NCI-H774 (cell line): Measurements from ENCODE around the gene HDAC9.

Experiments
- DNase-seq: peaks from one replicate; lab custom pipeline; 2025; lab: John Stamatoyannopoulos, UW

Gene HDAC9

DNA sequence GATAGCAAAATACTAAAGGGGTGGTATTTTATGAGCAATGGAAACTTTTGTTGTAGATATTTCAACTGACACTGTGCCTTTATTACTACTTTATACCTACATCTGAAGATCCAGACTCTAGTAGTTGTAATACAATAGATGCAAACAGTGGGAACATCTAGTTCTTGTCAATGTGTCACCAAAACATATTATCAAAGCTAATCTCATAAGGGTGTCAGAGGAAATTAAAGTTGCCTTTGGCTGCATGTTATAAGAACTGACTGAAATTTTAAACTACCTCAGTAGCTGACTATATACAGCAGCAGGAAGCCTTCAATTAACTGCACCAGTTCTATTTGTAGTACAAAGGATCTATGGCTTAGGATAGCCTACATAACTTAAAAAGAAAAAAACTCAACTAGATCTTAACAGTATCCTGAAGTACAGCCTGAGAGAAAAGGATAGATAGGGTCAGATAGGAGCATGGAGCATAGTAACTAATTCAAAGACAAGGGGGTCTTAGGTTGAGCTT lies 30.9 kb downstream of the HDAC9 start:
- no peak for DNase-seq

DNA sequence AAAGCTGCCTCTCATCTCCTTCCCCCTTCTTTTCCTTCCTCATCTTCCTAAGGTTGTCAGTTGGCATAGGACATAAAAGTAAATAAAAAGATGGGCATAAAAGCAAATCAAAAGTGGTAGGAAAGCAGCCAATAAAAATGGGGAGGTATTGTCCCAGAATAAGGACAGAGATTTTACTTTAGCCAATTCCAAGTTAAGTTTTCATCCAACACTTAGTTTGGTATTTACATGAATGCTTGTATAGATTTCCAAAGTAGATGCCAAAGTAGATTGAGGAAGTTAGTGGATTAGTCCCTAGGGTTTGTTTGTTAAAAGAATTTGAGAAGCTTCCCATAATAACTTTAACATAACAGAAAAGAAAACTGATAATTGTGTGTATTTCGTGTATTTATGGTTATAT lies 33.7 kb downstream of the HDAC9 start:
- no peak for DNase-seq

DNA sequence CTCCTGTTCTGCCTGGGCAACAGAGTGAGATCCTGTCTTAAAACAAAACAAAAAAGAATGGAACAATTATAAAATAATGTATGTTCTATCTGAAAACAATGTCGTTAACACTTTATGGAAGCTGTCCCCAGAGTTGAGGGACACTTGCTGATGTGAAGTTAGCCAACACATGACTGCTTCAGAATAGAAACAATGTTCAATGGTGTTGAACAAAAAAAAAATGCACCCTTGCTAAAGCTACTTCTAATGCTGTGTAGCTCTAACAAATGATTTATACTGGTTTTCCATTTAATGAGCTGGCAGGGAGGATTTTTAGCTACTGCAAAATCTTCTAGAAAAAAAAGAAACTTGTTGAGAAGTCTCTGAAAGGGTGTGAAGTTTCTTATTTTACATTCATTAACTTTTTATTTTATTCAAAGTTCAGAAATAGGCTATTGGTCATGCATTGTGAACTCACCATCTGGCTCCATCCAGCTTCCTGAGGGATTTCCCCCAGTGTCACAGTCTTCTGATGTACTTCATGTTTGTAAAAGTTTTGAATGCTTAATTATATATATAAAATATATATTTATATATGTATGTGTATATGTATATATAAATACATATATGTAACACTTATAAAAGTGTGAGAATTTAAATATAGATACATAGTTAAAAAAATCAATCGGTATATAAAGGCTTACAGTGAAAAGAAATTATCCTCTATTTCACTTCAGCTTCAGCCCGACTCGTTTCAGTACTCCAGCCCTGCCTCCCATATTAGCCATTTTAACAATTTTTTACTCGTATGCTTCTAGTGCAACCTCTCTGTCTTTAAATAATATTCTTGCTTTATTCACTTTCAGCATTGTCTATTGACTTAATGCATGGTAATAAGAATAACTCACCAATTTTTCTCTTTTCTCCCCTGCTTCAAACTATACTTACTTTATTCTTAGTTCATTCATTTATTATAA lies 35.0 kb downstream of the HDAC9 start:
- no peak for DNase-seq

DNA sequence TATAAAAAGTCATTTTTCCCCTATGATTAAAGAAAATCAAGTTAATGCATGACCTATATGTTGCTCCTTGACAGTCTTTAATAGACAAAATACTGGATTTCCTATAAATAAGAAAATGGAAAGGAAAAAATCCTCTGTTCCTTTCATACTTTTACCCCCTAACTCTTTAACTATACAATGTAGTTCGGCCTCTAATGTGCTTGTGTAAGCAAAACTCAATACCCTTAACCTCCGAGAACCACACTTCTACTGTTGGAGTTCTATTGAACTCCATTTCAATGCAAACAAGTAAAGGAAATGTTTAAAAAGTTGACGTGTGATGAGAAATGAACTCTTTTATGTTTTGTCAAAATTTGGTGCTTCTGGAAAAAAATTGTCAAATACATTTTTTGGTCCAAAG lies 36.0 kb downstream of the HDAC9 start:
- no peak for DNase-seq

DNA sequence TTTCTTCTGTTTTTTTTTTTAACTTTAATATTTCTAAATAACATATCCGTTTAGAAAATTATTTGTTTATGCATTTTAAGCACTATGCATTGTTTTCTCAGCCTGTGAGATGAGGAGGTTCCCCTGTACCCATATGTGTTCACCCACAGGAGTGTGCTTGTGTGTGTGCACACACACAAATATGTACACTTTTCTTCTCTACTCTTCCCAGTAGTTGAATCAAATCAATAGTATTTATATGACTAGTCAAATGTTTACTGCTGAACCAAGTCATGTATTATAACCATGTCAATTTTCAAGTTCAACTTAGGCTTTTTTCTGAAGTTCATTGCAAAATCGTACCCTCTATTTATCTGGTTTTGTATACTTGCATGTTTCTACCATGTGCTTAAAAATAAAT lies 37.3 kb downstream of the HDAC9 start:
- DNase-seq, result no peak

DNA sequence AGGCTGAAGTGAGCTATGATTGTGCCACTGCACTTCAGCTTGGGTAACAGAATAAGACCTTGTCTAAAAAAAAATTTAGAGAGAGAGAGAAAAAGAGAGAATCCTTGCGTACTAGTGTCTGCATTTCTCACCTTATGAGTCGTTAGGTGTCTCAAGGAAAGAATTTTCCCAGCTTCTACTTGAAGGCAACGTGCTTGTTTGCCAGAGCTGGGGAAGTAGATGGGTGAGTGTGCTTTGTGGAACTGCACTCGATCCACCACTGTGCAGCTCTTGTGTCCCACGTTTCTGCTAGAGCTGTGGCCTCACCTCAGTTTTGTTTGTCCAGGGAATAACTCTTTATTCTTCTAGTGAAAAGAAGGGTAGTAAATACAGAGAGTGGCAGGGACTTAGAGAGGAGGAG lies 38.9 kb downstream of the HDAC9 start:
- DNase-seq, result no peak

DNA sequence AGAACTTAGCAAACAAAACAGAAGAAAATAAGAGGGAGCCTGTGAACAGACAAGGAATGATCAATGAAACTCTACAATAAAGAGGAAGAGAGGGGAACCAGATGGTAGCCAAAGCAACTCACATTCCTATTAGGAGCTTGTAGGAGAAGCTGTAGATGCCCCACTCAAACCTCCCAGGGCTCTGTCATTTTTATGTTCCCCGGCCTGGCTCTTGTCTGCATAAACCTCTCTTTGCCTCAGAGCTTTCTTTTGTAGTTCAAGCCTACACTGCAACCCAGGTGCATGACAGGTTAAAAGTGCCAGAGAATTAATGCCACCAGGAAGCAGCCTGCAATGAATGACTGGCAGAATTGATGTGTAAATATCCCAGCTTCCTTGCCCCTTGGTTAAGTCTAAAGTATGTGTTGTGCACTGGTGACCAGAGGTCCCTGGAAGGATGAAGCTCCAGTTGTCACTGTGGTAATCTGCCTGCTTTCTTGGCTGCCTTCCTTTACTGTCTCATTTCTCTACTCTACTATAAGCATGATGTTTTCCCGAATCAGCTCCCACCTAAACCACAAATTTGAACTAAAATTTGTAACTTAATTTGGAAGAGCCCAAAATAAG lies 40.4 kb downstream of the HDAC9 start:
- no peak for DNase-seq

DNA sequence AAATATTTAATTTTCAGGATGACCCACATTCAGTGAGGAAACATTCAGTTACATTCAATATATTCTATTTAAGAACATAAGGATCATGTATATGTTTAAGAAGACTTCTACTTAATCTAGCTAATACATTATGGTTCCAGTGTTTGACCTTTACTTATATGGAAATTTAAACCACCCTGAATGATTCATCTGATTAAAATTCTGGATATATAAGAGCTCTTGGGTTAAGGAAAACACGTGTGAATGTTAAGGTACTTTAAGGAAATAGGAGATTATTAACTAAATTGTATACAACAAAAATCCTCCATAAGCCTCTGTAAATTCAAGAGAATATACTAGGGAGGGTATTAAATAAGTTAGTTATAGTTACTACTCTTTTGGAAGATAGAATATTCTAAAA lies 40.9 kb downstream of the HDAC9 start:
- DNase-seq, result no peak

DNA sequence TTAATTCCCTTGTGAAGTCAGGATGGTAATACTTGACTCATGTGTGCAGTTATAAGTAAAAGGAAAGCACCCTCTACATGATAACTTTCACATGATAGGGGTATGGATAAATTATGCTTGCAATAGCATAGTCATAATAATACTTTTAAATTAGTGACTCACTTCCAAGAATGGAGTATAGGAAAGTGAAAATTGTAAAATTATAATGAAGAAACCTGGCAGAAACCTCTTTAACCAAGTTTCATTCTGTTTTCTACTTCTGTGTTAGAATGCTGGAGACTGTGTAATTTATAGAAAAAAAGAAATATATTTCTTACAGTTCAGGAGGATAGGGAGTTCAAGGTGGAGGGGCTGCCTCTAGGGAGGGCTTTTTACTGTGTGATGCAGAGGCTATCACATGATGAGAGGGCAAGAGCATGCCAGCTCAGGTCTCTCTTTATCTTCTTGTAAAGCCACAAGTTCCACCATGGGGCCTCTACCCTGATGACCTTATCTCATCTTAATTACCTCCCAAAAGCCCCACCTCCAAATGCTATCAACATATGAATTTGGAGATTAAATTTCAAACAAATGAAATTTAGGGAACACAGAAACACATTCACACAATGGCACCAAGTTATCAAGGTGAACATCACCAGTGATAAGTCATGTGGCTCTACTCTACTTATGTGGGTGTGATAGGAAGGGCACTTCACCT lies 43.2 kb downstream of the HDAC9 start:
- DNase-seq, result no peak

DNA sequence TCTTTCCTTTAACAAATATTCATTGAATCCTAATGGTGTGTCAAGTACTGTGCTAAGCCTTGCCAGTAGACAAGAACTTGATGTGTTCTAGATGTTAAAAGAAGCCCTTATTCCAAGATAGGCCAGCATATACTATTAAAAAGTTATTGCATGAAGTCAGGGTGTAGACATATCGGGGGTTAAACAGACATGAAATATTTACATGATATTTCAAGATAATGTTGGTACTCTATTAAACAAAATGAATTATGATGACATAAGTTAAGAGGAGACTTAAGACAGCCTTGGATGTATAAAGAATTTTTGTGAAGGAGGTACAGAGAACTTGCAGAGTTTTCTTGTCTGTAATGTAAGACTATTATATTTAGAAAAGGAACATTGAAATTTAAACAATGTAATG lies 44.8 kb downstream of the HDAC9 start:
- DNase-seq, result no peak

DNA sequence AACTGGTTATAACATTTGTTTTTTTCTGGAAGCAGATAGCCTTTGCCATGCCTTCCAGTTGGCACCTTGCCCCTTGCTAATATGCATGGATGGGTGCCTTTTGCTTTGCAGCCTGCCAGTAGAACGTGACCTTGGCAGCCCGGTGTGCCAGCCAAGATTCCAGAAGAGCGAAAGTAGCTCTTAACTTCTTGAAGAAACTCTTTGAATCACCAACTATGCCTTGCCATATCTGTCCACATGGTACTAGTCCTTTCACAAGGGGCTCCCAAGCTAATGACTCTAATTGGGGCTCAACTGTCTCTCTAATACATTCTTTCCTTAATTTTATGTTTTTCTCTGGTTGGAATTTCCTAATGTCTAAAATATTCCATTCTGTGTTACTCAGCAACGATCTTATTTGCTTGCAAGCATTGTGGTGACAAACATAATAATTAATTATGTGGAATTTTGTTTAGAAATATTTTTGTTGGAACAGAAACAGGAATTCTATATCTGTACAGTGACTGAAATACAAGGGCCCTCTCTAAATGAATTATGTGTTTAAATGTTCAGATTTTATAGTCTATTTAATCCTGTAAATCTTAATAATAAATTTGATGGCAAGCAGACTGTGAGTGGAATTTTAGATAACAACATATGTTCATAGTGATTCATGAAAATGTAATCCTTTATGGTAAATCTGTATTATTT lies 45.8 kb downstream of the HDAC9 start:
- DNase-seq, result no peak

DNA sequence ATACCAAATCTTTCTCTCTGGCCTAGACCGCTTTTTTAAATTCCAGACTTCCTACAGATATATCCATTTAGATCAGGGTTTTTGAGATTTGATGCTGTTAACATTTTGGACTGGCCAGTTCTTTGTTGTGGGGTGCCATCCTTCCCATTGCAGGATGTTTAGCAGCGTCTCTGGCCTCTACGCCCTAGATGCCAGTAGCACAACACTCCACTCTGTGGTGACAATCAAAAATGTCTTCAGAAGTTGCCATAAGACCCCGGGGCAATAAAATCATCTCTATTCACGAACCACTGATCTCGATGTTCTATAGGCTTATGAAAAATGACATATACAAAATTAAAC lies 46.3 kb downstream of the HDAC9 start:
- DNase-seq, result no peak

DNA sequence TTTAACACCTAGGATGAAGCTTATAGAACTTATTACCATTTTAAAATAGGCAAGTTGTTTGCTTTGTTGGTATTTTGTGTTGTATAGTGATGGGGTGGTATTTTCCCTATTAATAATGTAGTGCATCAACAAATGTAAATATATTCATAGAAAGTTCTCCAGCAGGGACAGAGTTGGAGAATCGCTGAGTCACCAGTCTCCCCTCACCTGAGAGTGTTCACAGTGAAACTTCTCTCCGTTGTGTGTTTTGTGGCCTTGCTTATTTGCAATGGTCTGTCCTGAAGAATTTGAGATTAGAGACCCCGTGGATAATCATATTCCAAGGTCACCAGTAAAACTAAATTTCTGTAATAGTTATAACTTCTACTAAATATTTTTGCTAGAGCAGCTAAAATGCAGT lies 51.0 kb downstream of the HDAC9 start:
- no peak for DNase-seq

DNA sequence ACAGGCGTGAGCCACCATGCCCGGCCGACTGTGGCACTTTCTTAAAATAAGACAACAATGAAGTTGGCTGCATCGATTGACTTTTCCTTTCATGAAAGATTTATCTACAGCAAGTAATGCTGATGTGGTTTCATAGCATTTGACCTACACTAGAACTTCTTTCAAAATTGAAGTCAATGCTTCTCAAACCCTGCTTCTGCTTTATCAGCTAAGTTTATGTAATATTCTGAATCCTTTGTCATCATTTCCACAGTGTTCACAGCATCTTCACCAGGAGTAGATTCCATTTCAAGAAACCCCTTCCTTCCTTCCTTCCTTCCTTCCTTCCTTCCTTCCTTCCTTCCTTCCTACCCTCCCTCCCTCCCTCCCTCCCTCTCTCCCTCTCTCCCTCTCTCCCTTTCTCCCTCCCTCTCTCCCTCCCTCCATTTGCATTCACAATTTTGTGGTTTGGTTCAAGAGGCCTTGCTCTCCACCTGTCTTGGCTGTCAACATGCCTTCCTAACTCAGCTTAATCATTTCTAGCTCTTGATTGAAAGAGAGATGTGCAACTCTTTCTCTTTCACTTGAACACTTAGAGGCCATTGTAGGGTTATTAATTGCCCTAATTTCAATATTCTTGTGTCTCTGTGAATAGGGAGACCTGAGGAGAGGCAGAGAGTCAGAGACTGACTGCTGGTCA lies 52.1 kb downstream of the HDAC9 start:
- DNase-seq, result no peak

DNA sequence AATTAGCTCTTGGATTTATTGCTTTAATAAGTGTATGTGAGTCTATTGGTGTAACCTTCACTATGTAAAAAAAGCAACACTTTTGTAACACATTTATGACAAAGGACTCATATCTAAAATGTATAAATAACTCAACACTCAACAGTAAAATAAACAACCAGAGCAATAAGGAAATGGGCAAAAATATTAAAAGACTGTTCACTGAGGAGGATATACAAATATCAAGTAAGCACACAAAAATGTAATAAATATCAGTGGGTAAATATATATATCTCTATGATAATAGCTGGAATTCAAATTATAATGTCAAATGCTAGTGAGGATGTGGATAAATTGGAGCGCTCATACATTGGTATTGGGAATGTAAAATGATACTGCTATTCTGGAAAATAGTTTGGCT lies 53.0 kb downstream of the HDAC9 start:
- no peak for DNase-seq

DNA sequence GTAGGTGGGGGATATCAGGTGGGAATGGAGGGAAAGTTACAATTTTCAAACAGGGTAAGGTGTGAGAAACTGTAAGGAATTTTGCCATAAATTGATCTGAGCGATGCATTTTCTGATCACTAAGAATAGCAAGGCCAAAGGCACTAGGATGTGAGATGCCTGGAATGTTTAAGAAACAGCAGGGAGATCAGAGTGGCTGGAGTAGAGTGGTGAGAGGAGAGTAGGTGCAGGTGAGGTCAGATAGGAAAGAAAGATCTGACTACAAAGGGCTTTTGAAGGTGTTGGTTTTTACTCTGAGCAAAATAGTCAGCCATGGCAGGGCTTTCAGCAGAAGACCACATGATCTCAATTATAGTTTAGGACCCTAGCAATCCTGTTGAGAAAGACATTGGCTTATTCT lies 55.0 kb downstream of the HDAC9 start:
- no peak for DNase-seq

DNA sequence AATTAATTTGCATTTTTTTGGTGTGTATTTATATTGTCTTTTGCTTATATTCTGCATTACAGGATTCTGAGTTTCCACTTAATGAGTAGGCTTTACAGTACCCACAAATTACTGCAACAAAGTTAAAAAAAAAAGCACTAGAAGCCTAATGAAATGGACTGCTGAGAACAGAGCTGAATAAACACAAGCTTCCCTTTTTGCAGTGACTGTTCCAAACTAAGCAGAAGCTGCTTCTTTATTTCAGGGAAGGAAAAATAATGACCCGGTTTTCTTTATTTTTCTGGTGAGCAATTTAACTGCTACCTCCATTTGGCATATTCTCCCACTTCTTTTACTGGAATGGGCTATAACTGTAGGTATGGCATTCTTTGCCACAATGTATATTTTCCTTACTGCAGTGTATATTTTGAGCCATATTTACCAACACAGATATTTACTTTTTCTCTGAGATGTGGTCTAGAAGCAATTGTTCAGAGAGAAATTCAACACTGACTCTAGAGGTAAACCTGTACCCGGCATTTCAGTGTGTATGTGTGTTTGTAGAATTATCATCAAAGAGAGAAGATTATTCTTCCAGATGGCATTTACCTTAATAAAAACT lies 56.9 kb downstream of the HDAC9 start:
- DNase-seq, result no peak

DNA sequence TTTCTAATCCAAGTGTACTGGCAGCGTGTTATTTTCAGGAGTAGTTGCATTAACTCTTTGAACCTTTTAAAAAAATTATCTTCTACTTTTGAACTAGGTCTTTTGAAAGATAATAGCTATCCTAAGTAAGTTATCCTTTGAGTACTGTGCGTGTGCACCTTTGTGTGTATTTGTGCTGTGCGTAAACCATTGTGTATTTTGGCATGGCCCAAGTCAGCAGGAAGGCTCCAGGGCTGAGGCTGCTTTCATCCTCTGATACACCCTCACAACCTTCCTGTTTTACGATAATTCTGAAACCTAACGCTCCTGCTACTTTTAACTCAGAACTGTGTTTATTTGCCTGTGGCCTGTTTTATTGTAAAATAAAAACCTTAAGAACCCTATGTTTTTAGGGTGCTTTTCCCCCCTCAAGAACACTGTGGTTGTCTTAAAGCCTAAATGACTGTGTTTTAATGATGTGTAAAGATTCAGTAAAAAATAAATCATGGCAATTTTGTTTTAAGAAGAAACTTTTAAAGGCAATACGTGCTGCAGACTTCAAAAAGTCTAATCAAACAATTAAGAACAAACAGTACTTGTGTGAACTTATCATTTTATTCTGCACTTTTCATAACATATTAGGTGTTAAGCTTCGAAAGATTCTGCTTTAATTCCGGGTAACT lies 57.5 kb downstream of the HDAC9 start:
- DNase-seq, result peak; percentile 70

DNA sequence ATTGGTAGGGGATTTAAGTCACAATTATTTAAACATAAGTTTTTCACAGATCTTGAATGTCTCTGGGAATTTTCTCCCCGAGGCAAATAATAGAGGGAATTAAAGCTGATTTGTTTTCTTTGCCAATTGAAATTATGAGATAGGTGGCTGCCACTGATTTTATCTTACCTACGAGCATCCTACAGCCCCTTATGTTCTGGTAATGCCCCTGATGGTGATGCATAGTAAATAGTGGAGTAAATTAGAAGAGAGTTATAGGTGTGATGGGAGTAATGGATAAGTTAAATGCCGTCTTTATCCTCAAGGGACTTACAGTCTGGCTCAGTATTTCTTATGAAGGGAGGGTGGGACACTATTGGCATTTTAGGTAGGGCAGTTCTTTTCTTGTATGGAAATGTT lies 58.1 kb downstream of the HDAC9 start:
- no peak for DNase-seq

DNA sequence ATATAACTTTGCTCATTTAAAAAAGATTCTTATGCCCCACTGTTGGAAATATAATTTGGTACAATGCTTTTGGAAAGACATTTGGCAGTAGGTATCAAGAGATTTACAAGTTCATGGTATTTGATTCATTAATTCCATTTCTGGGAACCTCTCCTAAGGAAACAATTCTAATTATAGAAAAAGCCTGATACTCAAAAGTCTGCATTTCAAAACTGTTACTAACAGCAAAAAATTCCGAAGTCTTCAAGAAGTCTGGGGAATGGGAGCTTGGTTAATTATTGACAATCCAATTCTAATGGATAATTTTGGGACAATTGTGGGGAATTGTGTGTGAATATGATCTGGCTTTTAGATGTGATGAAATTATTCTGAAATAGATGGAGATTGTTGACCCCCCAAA lies 59.6 kb downstream of the HDAC9 start:
- no peak for DNase-seq

DNA sequence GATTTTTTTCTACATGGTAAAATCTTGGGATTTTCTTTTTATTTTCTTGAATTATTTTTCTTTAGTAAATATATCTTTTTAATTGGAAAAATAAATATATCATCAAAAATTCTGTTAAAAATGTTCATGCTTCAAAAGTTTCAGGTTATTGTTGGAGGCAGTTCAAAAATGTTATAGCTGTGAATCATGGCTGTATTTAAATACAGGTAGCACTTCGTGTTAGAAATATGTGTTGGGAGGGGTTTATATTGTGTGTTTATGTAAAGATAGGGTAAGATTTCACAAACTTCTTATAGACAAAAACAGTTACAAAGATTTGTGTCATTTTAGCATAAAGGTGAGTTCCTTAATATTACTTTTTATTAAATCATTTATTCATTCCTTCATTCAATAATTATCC lies 60.4 kb downstream of the HDAC9 start:
- no peak for DNase-seq
